ENCODE results near the gene OSBPL3.

The OSBPL3 gene

GRCh38 chr7:24824400-24824799 lies 155.6 kb downstream of the OSBPL3 start:
- DNase-seq, result no peak

GRCh38 chr7:24821754-24822054 lies 158.3 kb downstream of the OSBPL3 start:
- DNase-seq, result no peak

GRCh38 chr7:24821045-24821753 lies 158.8 kb downstream of the OSBPL3 start:
- DNase-seq, result peak; percentile 58 to 93 (median 70)

GRCh38 chr7:24820730-24821044 lies 159.3 kb downstream of the OSBPL3 start:
- DNase-seq, result no peak

GRCh38 chr7:24819916-24820689 lies 159.9 kb downstream of the OSBPL3 start:
- peak; percentile 46 to 85 (median 67) for DNase-seq

- no peak for DNase-seq
Observed at GRCh38 chr7:24817339-24817738, 162.6 kb downstream of the OSBPL3 start.

GRCh38 chr7:24816868-24817267 lies 163.1 kb downstream of the OSBPL3 start:
- no peak for DNase-seq

GRCh38 chr7:24812305-24812945 lies 167.6 kb downstream of the OSBPL3 start:
- peak in 4 of 5 donors; percentile 15 to 37 (median 27) for DNase-seq

- no peak for DNase-seq
Observed at GRCh38 chr7:24808518-24808917, 171.5 kb downstream of the OSBPL3 start.

GRCh38 chr7:24802300-24802699 lies 177.7 kb downstream of the OSBPL3 start:
- no peak for DNase-seq

- no peak for DNase-seq
Observed at GRCh38 chr7:24801883-24802282, 178.1 kb downstream of the OSBPL3 start.

- DNase-seq, result peak in 1 of 5 donors; percentile 63
Observed at GRCh38 chr7:24800667-24801066, 179.3 kb downstream of the OSBPL3 start.

- DNase-seq, result no peak
Observed at GRCh38 chr7:24800073-24800472, 179.9 kb downstream of the OSBPL3 start.

GRCh38 chr7:24799506-24799905 lies 180.5 kb downstream of the OSBPL3 start:
- DNase-seq, result no peak

GRCh38 chr7:24798261-24798660 lies 181.7 kb downstream of the OSBPL3 start:
- no peak for DNase-seq

- no peak for DNase-seq
Observed at GRCh38 chr7:24797270-24797669, 182.7 kb downstream of the OSBPL3 start.

- DNase-seq, result no peak
Observed at GRCh38 chr7:24795407-24795767, 184.6 kb downstream of the OSBPL3 start.

GRCh38 chr7:24794751-24795406 lies 185.1 kb downstream of the OSBPL3 start:
- DNase-seq, result peak in 1 of 5 donors; percentile 13

- DNase-seq, result peak in 1 of 5 donors; percentile 10
Observed at GRCh38 chr7:24793982-24794648, 185.9 kb downstream of the OSBPL3 start.

GRCh38 chr7:24788961-24789576 lies 190.9 kb downstream of the OSBPL3 start:
- DNase-seq, result no peak

GRCh38 chr7:24788075-24788474 lies 191.9 kb downstream of the OSBPL3 start:
- DNase-seq, result no peak

GRCh38 chr7:24786941-24787340 lies 193.0 kb downstream of the OSBPL3 start:
- peak in 1 of 5 donors; percentile 19 for DNase-seq
